Nephron (organoid): ENCODE data around the gene OR52E1.

Experiments
- H3K27ac Mint-ChIP-seq, 3 experiments: 2 replicates each; pipeline ENCODE4 v1.8.0; 2020; ENCODE audit warnings: mixed read lengths in 3 of 3, mild to moderate bottlenecking in 2 of 3, moderate library complexity in 1 of 3
- H3K27me3 Mint-ChIP-seq: 2 replicates; pipeline ENCODE4 v1.8.0; 2021; ENCODE audit warnings: low read depth, mild to moderate bottlenecking, moderate library complexity, mixed read lengths
- H3K36me3 Mint-ChIP-seq: 2 replicates; pipeline ENCODE4 v1.8.0; 2020; ENCODE audit warnings: low read depth, mixed read lengths
- H3K4me1 Mint-ChIP-seq: 2 replicates; pipeline ENCODE4 v1.8.0; 2020; ENCODE audit warnings: mixed read lengths
- H3K4me3 Mint-ChIP-seq, 3 experiments: 2 replicates each; pipeline ENCODE4 v1.8.0; 2020; ENCODE audit warnings: mild to moderate bottlenecking in 3 of 3, mixed read lengths in 3 of 3, moderate library complexity in 2 of 3
- H3K9me3 Mint-ChIP-seq: 2 replicates; pipeline ENCODE4 v1.8.0; 2020; ENCODE audit warnings: mixed read lengths
- TF ChIP-seq, protein P1 (sequence below), 3 experiments: fragments of 200-600 bp; sonication (generic); IDR thresholded peaks; one replicate each; pipeline ENCODE4 v1.5.0; 2021; ENCODE audit warnings: antibody characterized with exemption in 3 of 3; ENCODE audit not compliant: unreplicated experiment in 3 of 3

Gene OR52E1

DNA sequence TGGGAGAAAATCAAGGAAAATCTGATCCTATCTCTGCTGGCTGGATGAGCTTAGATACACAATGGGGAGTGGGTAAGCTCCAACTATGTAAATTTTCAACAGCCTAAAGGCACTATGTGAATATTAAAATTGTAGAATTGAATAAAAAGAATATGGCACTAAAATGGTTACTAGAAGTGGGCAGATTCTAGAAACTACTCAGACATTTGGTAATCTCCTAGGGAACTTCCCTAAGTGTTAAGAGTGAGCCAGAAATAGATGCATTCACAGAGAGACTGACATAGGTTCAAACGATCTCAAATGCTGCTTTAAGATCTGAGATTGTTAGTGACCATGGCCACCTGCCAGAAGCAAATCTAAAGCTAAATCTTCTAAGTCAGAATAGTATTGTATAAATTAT is 4.3 kb upstream of the OR52E1 start:
- no peak overlapping the region for H3K27ac Mint-ChIP-seq
- H3K27me3 Mint-ChIP-seq, result no peaks in the 10 kb centered on the region
- TF ChIP-seq, protein P1, sequence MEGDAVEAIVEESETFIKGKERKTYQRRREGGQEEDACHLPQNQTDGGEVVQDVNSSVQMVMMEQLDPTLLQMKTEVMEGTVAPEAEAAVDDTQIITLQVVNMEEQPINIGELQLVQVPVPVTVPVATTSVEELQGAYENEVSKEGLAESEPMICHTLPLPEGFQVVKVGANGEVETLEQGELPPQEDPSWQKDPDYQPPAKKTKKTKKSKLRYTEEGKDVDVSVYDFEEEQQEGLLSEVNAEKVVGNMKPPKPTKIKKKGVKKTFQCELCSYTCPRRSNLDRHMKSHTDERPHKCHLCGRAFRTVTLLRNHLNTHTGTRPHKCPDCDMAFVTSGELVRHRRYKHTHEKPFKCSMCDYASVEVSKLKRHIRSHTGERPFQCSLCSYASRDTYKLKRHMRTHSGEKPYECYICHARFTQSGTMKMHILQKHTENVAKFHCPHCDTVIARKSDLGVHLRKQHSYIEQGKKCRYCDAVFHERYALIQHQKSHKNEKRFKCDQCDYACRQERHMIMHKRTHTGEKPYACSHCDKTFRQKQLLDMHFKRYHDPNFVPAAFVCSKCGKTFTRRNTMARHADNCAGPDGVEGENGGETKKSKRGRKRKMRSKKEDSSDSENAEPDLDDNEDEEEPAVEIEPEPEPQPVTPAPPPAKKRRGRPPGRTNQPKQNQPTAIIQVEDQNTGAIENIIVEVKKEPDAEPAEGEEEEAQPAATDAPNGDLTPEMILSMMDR (IDR thresholded peaks at IDR 0.05; ENCODE audit: unreplicated experiment in 3 of 3), result no peak
- no peaks in the 10 kb centered on the region for H3K9me3 Mint-ChIP-seq
- no peaks in the 10 kb centered on the region for H3K36me3 Mint-ChIP-seq
- no peak overlapping the region for H3K4me3 Mint-ChIP-seq
- H3K4me1 Mint-ChIP-seq, result no peaks in the 10 kb centered on the region

DNA sequence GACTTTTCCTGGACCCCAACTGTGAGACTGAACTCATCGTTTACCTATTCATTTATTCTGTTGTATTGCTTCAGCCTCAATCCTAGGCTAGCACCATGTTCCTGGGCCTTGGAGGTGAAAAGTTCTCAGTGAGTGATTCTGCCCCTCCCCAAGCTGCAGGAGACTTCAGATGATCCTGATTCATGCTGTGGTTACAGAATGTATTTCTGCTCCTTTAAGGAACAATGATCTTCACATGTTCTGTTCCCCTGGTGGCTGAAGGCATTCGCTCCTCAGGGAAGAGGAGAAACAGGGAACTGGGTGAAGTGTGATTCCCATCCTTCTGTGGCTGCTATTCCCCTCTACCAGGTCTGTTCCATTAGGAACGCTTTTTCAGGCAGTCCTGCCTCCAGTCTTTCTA is 2.4 kb downstream of the OR52E1 start:
- no peak overlapping the region for H3K4me3 Mint-ChIP-seq
- no peaks in the 10 kb centered on the region for H3K27me3 Mint-ChIP-seq
- TF ChIP-seq, protein P1 (IDR thresholded peaks at IDR 0.05; ENCODE audit: unreplicated experiment in 3 of 3), result no peak
- no peaks in the 10 kb centered on the region for H3K4me1 Mint-ChIP-seq
- H3K27ac Mint-ChIP-seq, result no peak overlapping the region
- H3K9me3 Mint-ChIP-seq, result no peaks in the 10 kb centered on the region
- H3K36me3 Mint-ChIP-seq, result no peaks in the 10 kb centered on the region

DNA sequence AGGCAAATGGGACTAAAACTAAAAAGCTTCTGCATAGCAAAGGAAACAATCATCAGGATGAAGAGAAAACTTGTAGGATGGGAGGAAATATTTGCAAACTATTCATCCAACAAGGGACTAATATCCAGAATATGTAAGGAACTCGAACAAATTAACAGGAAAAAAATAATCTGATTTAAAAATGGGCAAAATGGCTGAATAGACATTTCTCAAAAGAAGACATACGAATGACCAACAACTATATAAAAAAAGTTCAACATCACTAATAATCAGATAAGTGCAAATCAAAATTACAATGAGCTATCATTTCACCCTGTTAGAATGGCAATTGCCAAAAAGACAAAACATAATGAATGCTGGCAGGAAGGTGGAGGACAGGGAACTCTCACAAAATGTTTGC is 12.0 kb downstream of the OR52E1 start:
- Mint-ChIP-seq H3K27ac (no peak overlapping the region), H3K36me3 (no peaks in the 10 kb centered on the region), H3K9me3 (no peaks in the 10 kb centered on the region), H3K4me3 (no peak overlapping the region), H3K27me3 (no peaks in the 10 kb centered on the region), H3K4me1 (no peaks in the 10 kb centered on the region)
- TF ChIP-seq, protein P1 (IDR thresholded peaks at IDR 0.05; ENCODE audit: unreplicated experiment in 3 of 3), result no peak

DNA sequence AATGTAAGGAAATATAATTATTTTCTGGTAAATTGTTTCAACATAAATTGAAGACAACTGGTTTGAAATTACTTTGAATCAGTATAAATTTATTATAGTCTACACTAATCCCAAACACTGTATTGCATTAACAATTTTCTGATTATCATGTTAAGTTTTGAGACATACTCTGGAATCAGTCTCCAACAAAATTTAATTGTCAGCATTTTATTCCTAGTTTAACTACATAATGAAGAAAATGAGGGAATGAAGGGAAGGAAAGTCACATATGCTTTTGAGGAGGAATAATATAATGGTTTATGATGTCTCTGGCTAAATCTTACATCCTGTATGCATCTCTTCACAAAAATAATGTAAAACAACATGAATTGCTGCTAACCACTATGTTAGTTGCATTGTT is 14.2 kb downstream of the OR52E1 start:
- TF ChIP-seq, protein P1 (IDR thresholded peaks at IDR 0.05; ENCODE audit: unreplicated experiment in 3 of 3), result no peak
- Mint-ChIP-seq H3K4me3 (no peak overlapping the region), H3K9me3 (no peaks in the 10 kb centered on the region), H3K4me1 (no peaks in the 10 kb centered on the region), H3K27me3 (no peaks in the 10 kb centered on the region), H3K36me3 (no peaks in the 10 kb centered on the region), H3K27ac (no peak overlapping the region)

DNA sequence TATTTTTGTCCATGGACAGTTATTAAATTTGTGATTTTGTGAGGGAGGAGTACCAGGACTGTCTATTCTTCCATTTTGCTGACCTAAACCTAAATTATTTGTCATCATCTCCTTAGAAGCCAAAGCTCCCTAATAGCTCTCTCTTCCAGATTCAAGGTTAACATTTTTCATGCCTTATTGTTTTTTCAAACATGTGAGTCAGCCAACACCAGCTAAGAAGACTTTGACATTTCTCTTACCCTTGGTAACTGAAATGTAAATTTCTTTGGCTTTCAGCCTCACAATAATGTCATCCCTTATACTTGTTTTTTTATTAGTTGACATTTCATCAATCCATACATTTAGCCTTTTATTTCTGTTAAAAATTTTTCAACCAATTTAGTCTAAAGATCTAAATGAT is 19.2 kb downstream of the OR52E1 start:
- H3K4me3 Mint-ChIP-seq, result no peak overlapping the region
- H3K9me3 Mint-ChIP-seq, result no peaks in the 10 kb centered on the region
- no peak overlapping the region for H3K27ac Mint-ChIP-seq
- TF ChIP-seq, protein P1 (IDR thresholded peaks at IDR 0.05; ENCODE audit: unreplicated experiment in 3 of 3), result no peak
- no peaks in the 10 kb centered on the region for H3K36me3 Mint-ChIP-seq
- H3K4me1 Mint-ChIP-seq, result no peaks in the 10 kb centered on the region
- no peaks in the 10 kb centered on the region for H3K27me3 Mint-ChIP-seq

DNA sequence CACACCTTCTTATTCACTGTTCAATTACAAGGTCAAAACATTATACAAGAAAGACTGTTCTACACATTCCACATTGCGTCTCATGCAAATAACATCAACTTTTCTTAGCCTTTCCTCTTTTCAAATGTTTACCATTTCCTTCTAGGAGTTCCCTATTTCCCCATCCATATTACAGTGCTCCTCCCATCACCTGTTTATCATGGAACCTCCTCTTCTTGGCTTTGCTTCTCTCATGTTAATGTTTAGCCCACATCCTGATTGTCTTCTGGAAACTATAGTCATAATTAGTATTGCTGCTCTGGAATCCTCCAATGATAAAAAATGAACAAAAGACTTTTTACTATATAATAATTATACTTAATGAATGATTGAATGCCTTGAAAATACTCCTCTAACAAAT is 21.3 kb downstream of the OR52E1 start:
- Mint-ChIP-seq H3K4me3 (no peak overlapping the region), H3K27ac (no peak overlapping the region), H3K36me3 (no peaks in the 10 kb centered on the region), H3K4me1 (no peaks in the 10 kb centered on the region), H3K27me3 (no peaks in the 10 kb centered on the region), H3K9me3 (no peaks in the 10 kb centered on the region)
- TF ChIP-seq, protein P1 (IDR thresholded peaks at IDR 0.05; ENCODE audit: unreplicated experiment in 3 of 3), result no peak
